ENCODE results near the gene GRAP2. TPM values are rescaled to one million over a fixed set of nuclear protein-coding genes. Genes with fewer than 3 reads are reported as not detected.

Gene GRAP2
- total and polyA plus RNA-seq, 3 donors from 2014 or later, result 5.0 to 6.1 (median 5.3) TPM

GRCh38 chr22:39966470-39966869 is 65.6 kb downstream of the GRAP2 start:
- Histone ChIP-seq H3K27me3 (no peaks in the 10 kb centered on the region), H3K9me3 (no peaks in the 10 kb centered on the region), H3K4me3 (no peak overlapping the region), H3K4me1 (peaks cover 40% of the 10 kb centered on the region), H3K36me3 (ENCODE audit: low read depth, missing control alignments) (no peaks in the 10 kb centered on the region), H3K27ac (no peak overlapping the region)
- 94 to 96% methylated on average over 2 of the region's 2 CpGs for WGBS, 2 donors
- TF ChIP-seq CTCF (IDR thresholded peaks at IDR 0.05) (no peak), POLR2A (IDR thresholded peaks at IDR 0.05) (no peak)
- DNase-seq, result no peak
- intact Hi-C loops (cut with DNase I; ENCODE audit: low total_unique reads), result no loop called here

DNA sequence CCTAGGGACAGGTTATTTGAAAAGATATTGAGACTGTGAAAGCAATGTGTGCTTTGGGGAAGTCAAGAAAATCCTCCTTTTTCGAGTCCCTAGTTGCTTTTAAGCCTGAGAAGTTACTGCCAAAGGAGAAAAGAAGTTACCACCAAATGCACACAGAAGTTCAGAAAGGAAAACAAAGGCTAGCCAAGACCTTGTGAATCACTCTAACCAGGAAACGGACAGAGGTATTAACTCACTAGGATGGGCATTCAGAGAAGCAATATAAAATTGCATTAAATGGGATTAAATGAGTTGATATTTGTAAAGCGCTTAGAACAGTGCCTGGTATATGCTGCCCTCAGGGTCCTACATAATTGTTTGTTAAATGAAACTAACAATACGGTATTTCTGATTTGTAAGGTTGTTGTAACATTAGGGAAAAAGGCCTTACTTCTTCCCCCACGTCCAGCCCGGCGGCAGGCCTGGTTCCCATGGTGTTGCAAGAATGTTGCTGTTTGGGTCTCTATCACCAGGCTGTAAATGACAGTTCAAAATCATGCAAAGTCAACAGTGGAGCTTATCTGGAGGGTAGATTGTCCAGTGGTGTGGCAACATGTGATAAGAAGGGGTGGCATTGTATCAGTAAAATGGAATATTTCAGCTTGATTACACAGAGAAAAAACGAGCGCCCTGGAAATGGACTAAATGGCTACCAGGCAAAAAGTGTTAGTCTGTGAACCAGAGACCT is 66.4 kb downstream of the GRAP2 start:
- 55 to 69% methylated on average over 9 of the region's 9 CpGs for WGBS, 2 donors

DNA sequence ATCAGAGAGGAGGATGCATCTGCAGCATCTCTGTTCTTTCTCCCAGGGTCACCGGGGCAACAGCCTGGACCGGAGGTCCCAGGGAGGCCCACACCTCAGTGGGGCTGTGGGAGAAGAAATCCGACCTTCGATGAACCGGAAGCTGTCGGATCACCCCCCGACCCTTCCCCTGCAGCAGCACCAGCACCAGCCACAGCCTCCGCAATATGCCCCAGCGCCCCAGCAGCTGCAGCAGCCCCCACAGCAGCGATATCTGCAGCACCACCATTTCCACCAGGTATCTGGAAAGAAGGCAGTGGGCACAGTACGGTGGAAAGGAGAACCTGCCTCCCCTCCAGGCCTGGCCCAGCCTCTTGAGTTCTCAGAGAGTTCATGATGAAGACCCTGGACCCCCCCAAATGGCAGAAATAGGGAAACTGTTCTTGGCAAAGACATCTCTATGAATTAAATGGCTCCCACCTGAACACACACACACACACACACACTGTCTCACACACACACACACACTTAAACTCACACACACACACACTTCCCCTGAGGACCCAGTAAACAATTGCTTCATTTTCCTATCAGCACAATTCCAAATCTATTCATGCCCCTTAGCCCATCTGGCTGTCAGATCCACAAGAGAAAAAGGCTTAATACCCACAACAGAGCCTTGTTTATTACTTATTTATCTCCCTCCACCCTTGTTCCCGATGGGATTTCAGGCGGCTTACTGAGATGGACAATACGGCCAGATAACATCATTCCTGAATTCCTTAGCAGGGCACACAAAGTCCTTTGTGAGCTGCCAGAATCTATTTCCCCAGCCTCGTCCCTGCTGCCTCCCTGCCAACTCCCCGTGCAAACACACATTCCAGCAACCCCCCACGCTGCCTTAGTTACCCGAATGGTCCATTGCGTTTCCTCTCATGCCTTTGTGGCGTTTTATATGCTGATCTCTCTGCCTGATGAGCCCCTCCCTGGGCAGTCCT is 67.4 kb downstream of the GRAP2 start:
- Histone ChIP-seq H3K4me3 (no peak overlapping the region), H3K27me3 (no peaks in the 10 kb centered on the region), H3K27ac (peak overlapping the region in 1 of 2 donors; percentile 43), H3K9me3 (no peaks in the 10 kb centered on the region), H3K4me1 (peaks cover 40% of the 10 kb centered on the region), H3K36me3 (ENCODE audit: low read depth, missing control alignments) (no peaks in the 10 kb centered on the region)
- TF ChIP-seq POLR2A (IDR thresholded peaks at IDR 0.05) (no peak), CTCF (IDR thresholded peaks at IDR 0.05) (no peak)
- intact Hi-C loops (cut with DNase I; ENCODE audit: low total_unique reads), result no loop called here
- WGBS, 2 donors, result 50 to 52% methylated on average over 14 to 20 of the region's 20 CpGs
- peak; percentile 75 for DNase-seq

More for the DNA sequence above, 66.4 kb downstream of the GRAP2 start:
- Histone ChIP-seq H3K4me3 (no peak overlapping the region), H3K27me3 (no peaks in the 10 kb centered on the region), H3K27ac (no peak overlapping the region), H3K4me1 (peaks cover 40% of the 10 kb centered on the region), H3K36me3 (ENCODE audit: low read depth, missing control alignments) (no peaks in the 10 kb centered on the region), H3K9me3 (no peaks in the 10 kb centered on the region)
- peak; percentile 66 for DNase-seq
- intact Hi-C loops (cut with DNase I; ENCODE audit: low total_unique reads), result no loop called here
- TF ChIP-seq POLR2A (IDR thresholded peaks at IDR 0.05) (no peak), CTCF (IDR thresholded peaks at IDR 0.05) (no peak)

GRCh38 chr22:39970742-39971141 is 69.9 kb downstream of the GRAP2 start:
- DNase-seq, result no peak
- Histone ChIP-seq H3K4me3 (no peak overlapping the region), H3K27ac (no peak overlapping the region), H3K27me3 (no peaks in the 10 kb centered on the region), H3K4me1 (peaks cover 38% of the 10 kb centered on the region), H3K9me3 (no peaks in the 10 kb centered on the region), H3K36me3 (ENCODE audit: low read depth, missing control alignments) (no peaks in the 10 kb centered on the region)
- intact Hi-C loops (cut with DNase I; ENCODE audit: low total_unique reads), result no loop called here
- 93 to 94% methylated on average over 2 to 10 of the region's 10 CpGs for WGBS, 2 donors
- no peak for TF ChIP-seq CTCF (IDR thresholded peaks at IDR 0.05)
- no peak for TF ChIP-seq POLR2A (IDR thresholded peaks at IDR 0.05)
